ENCODE data around the gene PTPRE.

Gene PTPRE

DNA sequence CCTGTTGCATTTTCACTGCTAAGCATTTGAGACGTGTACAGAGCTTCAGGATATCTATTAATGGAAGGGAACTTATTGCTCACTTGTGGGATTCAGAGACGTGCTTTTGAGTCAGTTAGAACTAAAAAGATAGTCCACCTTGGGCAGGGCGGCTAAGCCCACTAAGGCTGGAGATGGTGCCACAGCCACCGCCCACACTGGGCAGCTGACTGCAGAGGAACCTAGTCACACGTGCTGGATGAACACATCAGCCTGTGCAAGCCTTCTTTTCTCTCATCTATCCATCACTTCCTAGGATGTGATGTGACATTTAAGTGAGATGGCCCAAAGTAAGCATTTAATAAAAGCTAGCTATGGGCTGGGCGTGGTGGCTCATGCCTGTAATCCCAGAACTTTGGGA, 78.0 kb downstream of the PTPRE start:
- DNase-seq = peak; percentile 54

DNA sequence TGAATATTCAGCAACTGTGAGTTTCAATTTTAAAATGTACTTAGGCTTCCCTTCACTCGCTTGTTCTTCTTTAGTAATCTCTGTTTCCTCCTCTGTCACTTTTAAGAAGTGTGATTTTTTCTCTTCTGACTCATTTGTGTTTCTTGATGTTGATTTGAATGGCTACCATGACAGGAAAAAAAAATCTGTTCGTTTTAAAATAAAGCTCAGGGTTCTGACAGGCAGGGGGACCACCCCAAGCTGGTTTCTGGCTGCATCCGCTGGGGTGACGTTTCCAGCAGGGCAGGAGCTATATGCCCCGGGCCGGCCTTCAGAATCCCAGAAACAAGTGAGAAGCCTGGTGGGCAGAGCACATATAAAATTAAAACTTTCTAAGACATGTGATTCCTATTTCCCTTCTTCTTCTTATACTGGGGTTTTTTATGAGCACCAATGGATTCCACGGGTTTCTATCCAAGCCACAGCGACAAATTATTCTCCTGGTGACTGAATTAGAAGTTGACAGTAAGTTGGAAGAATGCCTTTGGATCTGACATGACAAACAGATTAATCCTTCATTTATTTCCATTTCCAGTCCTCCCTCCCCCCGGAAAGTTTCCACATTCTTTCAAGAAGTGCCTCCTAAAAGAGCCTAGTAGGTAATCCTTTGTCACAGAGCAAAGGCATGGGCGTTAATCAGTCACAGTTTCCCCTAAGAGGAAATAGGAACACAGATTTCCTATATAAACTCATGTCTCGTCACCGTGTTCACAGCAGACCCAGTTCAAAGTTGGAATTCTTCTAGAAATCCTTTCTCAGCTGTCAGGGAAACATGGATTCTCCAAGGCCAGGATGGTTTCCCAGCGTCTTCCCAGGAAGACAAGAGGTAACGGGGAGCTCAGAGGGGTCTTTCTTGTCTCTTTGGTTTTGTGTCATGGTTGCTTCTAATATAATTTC, 79.9 kb downstream of the PTPRE start:
- peak; percentile 63 for DNase-seq

DNA sequence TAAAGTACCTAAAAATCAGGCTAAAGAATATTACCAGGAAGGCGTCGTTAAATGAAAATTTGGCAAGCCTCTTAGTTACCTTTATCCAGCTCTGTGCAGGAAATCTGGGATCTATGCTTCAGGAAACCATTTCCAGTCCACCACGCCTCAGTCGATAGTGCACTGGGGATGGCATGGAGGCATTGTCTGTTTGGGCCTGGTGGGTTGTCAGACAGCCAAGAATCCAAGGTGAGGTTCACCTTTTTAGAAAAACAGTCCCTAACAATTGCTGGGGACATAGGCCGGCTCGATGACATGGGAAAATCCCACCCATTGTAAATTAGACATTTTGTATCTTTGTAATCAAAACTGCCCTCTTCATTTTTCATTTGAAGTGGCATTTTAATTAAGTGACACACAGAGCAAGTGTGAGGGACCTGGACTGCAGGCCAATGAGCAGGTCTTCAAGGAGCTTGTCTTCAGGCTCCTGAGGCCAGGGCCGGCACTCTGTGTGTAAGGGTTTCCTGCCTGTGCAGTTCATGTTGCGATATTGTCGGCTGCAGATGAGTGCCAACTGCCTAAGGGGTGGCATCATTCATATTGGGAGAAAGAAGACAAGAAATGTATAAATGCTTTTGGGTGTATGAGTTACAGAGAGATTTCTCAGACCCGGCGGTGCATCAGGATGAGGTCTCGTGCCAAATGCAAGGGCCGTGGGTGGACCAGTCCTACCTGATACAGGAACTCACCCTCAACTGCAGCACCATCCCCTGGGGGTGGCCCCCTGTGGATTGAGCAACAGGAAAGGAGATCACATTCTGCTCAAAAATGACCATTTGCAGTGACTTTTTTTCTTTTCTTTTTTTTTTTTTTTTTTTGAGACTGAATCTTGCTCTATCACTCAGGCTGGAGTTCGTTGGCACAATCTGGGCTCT, 80.8 kb downstream of the PTPRE start:
- DNase-seq = no peak

DNA sequence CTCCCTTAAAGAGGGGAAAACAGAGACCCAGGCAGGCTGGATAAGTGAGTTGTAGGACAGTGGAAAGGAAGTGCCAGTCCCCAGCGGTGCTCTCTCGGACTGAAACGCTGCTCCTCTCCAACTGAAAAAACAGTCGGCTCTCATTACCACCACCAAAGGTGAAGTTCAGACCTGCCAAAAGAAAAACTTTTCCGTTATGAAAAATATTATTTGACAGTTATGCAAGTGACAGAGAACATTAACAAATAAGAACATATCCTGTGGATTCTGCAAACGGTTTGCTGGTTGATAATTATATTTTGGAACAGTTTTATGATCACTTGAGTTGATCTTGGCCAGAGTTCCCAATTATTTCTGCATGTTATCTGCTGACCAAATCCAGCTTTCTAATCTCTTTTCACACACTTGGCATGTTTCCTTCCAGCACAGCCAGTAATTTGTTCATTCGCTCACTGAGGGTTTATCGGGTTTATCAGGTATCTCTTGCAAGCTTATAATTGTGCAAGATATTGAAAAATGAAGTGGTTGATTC, 82.6 kb downstream of the PTPRE start:
- DNase-seq = no peak

DNA sequence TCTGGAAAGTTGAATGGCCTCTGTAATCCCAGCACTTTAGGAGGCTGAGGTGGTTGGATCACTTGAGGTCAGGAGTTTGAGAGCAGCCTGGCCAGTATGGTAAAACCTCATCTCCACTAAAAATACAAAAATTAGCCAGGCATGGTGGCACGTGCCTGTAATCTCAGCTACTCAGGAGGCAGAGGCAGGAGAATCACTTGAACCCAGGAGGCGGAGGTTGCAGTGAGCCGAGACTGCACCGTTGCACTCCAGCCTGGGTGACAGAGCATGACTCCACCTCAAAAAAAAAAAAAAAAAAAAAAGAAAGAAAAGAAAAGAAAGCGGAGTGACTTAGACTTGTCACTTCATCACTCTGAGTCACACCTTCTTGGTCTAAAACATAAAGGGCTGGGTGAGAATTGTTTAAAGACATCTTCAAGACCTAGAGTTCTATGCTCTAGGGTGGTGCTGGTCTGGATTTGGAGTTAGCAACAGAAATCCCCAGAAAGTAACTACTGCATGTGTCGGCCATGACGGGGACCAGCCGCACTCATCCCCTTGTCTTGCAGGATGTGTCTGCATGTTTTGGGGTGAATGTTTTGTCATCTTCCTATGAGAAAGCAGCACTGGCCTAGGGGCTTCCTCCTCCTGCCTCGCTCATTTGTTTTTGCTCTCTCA, 83.4 kb downstream of the PTPRE start:
- DNase-seq = peak; percentile 62

DNA sequence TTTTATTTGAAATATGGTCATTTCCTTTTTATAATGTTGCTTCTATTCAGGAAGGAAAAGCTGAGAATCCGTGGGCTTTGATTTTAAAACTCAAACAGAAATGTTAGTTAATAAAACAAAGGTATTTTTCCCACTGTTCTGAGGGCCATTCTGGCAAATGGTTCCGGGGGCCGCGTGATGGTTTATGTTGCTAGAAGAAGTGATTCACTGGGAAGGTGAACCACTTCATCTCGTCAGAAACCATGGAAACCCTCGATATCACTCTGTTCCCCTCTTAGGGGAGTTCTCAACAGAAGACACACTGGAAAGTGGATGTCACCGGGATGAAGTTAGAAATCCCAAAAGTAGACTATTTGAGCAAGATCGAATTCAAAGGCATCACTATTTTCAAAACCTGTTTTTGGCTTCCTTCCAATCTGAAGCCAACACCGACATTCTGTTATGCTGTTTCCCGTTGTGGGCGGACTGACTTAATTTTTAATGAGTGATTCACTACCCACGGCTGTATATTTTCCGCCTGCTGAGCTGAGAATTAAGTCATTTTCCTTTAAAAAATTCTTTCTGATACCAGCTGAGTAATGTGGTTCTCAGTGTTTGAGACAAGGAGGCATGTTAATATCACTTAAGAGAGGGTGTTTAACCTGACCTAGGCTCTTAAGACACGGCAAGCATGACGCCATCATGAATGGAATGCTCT, 84.1 kb downstream of the PTPRE start:
- DNase-seq = peak; percentile 89

DNA sequence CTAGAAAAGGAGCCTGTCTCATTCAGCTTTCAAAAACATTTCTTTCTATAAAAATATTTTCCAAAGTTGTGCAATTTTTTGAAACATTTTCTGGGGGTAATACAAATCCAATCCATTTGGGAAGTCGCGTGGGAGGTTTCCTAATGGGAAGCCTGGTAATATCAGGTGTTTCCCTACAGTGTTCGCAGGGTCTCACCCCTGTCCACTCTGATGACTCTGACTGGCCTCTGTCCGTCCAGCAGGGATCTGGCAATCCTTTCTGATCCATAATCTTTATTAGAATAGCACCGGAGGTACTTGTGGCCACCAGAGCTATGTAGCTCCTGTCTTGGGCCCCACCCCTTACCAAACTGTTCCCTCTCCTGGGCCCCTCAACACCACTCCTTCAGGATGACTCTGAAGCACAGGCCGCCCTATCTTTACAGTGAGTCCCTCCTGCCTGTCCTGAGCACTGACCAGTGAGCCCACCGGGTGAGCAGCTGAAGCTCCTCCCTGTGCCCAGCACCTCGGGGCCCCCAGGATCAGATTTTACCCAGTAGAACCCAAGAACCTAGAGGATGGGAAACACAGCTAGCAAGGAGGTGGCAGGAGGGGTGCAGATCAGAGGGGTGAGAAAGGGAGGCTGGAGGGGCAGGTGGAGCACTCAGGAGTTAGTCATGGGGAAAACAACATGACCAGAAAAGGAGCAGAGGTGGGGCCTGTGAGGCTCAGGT, 84.8 kb downstream of the PTPRE start:
- no peak for DNase-seq

DNA sequence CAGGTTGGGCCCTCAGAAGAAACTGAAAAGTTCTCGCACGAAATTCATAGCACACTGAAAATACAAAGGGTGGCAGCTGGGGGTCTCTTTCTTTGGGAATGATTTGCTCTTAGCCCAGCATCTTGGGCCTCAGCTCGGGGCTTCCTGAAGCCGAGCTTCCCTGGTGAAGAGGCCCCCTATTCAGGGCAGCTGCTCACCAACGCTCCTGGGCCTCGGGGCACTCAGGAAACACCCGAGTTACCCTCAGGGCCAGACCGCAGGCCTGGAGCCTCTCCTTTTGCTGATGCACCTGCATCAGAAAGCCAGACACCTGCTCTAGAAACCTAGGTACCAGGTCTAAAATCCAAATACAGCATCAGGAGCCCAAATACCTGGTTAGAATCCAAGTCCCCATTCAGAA, 85.5 kb downstream of the PTPRE start:
- DNase-seq = no peak

DNA sequence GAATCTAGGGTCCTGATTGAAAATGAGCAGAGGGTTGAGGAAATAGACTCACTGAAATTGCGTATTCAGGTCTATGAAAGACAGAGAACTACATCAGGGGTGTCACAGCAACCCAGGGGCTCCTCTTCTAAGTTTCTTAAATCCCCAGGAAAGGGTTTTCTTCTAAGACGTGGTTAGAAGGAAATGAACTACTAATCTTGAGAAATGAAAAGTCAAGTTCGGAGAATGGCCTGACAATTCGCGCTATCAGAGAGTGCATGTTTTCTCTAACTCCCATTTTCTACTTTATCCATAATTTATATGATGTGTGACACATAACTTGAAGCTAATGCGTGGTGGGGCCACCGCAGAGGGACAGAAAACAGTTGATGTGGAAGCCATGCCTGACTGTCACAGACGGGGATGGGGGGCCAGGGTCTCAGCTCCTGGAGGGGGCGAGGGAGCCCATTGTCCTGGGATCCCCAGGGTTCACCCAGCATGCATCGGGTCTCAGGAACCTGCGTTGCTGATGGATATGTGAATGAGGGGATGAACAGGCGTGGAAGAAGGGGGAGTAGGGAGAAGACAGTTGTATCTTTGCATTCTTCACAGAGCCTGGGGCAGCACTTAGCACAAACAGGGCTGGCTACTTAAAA, 86.3 kb downstream of the PTPRE start:
- DNase-seq = no peak

DNA sequence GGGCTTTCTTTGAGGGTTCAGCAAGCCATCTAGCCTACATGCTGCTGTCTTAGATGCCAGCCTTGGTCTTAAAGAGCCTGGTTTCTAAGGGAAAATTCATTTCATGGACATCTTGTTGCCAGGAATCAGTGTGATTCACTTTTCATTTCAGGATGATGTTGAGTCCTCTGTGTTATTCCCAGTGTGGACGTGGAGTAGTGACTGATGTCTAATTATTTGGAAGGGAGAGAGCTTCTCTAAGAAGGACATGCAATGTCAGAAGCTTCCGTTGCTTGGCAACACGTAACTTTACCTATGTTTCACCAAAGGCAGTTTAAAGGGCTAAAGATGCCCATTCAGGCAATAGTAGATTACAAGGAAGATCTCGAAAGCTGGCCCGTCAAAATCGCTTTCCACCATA, 89.0 kb downstream of the PTPRE start:
- no peak for DNase-seq

DNA sequence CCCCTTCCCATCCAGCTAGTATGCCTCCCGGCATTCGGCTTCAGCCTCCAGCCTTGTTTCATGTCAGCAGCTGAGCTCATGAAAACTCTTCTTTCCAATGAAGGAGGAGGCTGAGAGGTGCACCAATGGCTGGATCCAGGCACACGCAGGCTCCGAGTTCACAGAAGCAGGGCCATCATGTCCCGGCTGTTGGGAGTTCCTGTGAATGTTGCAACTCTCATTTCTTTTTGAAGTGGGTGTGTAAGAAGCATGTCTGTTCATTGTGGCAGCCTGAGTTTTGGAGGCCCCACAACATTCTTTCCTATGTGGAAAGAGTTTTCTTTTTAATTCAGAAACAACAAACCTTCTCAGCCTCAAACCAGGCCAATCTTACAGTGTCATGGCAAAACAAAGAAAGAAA, 89.7 kb downstream of the PTPRE start:
- no peak for DNase-seq

DNA sequence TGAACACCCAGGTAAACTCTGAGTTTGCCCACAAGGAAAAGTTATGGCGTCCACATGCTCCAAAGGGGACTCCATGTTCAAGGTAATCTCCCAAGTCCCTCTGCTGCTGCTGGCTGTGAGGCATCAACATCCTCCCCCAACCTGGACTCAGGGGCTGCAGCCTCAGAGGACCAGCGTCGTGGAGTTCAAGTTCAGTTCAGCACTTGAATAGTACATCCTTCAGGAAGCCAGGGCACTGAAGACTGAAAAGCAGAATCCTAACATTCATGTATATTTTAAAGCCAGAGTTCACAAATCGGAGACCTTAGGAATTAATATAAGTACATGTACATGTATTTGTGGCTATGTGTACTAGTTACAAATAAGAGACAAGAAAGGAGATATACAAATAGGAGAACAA, 90.4 kb downstream of the PTPRE start:
- no peak for DNase-seq

DNA sequence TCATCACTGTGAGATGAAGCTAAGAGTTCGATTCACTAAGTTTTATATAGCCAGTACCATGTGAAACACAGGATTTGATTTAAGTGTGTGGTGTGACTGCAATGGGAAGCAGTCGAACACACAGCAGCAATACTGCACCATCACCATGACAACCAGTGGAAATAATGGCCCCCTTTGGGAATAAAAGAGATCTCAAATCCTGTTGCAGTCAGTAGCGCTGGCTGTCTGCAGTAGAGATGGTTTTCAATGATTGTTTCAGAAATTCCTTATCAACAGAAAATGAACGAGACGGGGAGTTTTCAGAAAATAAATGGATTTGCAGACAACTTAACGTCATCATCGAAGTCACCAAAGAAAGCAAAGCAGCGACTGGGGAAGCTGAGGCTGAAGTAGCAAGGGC, 91.0 kb downstream of the PTPRE start:
- DNase-seq = no peak

DNA sequence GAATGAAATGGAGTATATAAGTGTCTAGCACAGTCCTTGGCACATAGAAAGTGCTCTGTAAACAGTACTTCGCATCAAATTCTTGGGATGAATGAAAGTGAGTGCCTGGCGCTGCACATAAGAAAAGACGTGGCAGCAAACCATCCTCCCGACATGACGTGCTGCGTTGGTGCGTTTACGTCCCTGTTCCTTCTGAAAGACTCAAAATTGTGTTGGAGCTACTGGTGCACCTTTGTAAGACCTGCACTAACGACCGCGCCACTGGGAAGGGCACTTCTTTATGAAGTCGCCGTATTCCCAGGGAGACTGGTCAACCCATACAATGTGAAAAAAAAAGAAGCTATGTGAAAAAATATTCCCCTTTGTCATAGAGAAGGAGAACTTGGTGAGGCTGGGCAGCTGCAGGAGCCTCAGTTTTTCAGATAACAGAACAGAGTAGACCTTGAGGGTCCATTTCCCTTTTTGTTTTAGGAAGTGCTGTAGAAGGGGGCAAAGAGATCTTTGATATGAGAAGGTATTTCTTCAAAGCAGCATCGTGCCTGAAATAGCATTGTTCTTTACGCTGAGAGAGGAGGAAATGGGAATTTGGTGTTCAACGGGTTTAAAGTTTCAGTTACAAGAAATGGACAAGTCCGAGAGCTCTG, 91.7 kb downstream of the PTPRE start:
- DNase-seq = no peak

DNA sequence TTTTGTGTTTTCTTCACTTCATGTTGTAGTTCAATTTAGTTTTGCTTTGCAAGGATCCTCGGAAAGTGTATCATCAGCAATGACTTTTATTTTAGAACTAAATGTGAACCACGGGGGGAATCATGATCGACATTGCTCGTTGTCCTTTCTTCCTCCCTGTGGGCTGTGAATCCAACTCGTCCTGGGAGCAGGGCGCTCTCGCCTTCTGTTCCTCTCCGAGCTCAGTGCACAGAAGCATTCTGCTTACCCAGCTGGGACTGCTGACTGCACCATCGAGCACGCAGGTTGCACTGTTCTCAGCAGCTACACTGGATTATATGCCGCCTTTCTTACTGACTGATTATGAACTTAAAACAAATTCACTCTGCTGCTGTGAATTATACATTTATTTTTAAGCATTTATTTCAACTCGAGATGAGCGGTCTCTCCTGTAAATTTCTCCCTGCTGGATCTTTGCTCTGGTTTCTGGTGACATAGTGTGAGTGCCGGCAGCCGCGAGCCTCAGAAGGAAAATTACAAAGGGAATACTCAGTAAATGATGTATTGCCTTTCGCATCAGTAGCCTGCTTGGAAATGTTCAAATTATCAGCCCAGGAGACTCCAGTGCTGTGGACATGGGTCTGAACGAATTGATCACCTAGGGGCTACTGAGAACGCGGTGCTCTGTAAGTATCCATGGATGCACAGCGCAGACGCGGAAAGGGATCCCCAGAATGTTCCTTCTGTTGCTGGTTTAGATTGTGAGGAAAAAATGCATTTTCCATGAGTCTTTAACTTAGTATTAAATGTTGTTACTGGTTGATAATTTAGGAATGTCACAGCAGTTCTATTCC, 92.6 kb downstream of the PTPRE start:
- no peak for DNase-seq

DNA sequence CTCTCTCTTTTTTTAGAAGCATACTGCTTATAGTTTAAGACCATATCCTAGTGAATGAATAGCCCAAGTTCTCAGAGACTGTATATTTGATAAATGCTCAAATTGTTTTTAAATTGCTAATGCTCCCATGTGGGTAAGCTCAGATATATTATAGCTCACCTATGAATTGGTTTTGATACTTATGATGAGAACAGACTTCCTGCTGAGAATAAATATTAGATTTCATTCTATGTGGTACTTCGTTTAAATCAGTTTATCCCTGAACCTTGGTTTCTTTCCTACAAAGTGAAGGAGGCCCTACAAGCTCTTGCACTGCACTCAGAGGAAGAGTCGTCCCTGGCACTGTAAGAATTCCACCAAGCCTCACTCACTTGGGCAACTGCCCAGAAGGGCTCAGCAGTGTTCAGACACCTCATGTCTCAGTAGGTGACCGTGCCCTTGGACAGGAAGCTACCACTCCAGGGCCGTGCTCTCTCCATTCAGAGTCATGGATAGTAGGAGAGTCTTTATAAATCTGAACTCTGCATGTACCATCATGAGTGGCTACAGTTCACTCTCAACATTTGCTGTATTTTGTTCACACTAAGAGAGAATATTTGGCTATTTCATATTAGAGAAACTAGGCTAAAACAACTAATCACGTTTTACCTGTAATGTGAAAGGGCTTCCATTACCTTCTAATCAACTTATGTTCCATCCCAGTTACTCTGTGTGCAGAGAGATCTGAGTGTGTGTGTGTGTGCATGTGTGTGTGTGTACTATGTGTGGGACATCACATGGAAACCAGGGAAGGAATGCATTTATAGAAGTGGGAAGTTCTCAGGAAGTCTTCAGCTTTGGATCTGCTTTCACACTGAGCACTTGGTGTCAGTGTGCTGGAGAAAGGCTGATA, 93.8 kb downstream of the PTPRE start:
- no peak for DNase-seq

DNA sequence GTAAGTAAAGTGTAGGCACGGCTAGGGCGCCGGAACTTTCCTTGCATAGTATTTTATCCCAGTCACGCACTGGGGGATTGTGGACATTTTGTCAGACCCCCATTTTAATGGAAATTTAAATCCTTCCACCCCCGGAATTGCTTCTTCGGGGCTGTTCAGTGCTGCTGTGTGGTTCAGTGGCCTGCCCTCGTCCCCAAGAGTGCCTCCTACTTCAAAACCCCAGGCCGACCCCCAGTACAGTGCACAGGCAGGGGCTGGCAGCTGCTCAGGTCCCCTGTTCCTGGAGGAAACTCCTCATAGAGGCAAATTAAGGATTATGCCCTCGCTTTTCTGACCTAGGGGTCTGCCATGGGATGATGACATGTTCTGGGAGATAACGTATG, 94.5 kb downstream of the PTPRE start:
- DNase-seq = no peak

DNA sequence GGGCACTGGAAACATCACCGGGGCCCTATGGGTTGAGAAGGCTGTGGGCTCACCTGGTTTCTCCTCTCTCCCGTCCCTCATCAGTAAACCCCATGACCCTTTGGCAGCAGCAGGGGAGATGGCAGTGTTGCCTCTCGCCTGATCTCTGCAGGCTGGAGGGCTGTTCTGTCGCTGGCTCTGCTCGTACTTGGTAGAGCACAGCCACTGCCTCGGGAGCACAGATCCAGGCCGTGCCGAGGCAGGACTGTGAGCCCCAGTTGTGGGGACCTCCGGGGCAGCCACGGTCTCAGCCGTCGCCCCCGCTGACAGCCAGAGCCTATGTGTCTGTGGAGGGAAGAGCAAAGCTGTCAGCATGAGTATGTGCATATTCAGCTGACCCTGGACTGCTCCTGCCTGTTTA, 94.9 kb downstream of the PTPRE start:
- DNase-seq = no peak

DNA sequence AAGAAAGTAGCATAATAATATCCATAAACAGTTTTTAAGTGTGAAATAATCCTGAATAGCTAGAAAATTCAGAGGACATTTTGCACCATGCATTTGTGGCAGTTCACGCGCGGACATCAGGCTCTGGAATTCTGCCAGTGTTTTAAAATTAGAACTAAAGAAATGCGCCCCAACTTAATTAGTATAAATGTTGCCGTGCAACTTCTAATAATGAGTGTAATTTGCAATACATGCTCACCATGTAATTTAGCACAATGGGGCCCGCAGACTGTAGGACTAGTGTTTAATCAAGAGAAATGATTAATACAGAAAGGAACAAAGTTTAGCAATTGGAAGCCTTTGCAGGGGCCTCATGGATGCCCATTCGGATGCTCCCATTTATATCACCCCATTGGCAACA, 96.6 kb downstream of the PTPRE start:
- DNase-seq = no peak

All from suppressor macrophage treated with lipopolysaccharide for 4 hours (primary cell).